Measurements from ENCODE around the gene SETD2. TPM values are rescaled to one million over a fixed set of nuclear protein-coding genes. Genes with fewer than 3 reads are reported as not detected.

The SETD2 gene
- total and polyA plus RNA-seq, 9 of the 15 experiments (the other 6 are each of a cell fraction or from before 2014, with no cell fraction given) = 8.2 to 44.0 (median 33.6) TPM

GRCh38 chr3:47186285-47186684, 22.4 kb upstream of the SETD2 start:
- no peaks in the 10 kb centered on the region for H3K79me2 ChIP-seq (ENCODE audit: control insufficient read depth, insufficient read depth, low read length)
- CTCF ChIA-PET (ENCODE audit: low intra/inter-chr PET ratio) = no interaction called here
- H3K27me3 ChIP-seq (ENCODE audit: control insufficient read depth in 2 of 2, insufficient read depth in 2 of 2, low read length in 2 of 2) = no peaks in the 10 kb centered on the region
- H3K4me2 ChIP-seq (ENCODE audit: insufficient read depth, low read length) = no peak overlapping the region
- peaks cover 3 to 5% of the 10 kb centered on the region in 2 experiments; a peak in 3 of 5 replicates for H3K4me1 ChIP-seq (replicated peaks in 1 of 2; ENCODE audit: control insufficient read depth in 2 of 2, insufficient read depth in 2 of 2, low read length in 2 of 2)
- H3K9me3 ChIP-seq (replicated peaks; ENCODE audit: control insufficient read depth, insufficient read depth, low read depth, low read length) = no peaks in the 10 kb centered on the region
- H3K36me3 ChIP-seq (ENCODE audit: control insufficient read depth, insufficient read depth, low read length) = no peaks in the 10 kb centered on the region
- H4K20me1 ChIP-seq (replicated peaks; ENCODE audit: control insufficient read depth, insufficient read depth, low read length) = 0 out of 2 replicates have a peak, but pooled peaks cover 3% of the 10 kb centered on the region
- in situ Hi-C loops (cut with MboI) (no loop called here), intact Hi-C loops (cut with micrococcal nuclease) (no loop called here)
- H2AFZ ChIP-seq (ENCODE audit: low read depth, low read length) = no peak overlapping the region
- 7% methylated on average over 2 of the region's 2 CpGs for WGBS (ENCODE audit: insufficient coverage, low coverage, missing lambda C conversion rate)
- FAIRE-seq = no peak
- ATAC-seq = peak; percentile 57
- POLR2A ChIA-PET = interaction anchor here (1.0 kb wide), 1 partner anchor 23 kb away, joined by 3 read pairs; the partner anchor contains the start of gene SETD2
- no peak overlapping the region for H3K27ac ChIP-seq (ENCODE audit: extremely low read depth, low read depth, low read length)
- peak in 2 of 4 experiments; percentile 23 to 29 for DNase-seq (ENCODE audit: extremely low read depth in 1 of 4, low spot score in 3 of 4)
- H3K9ac ChIP-seq (ENCODE audit: insufficient read depth in 1 of 2, low read depth in 2 of 2, low read length in 2 of 2) = no peak overlapping the region
- no peak overlapping the region for H3K4me3 ChIP-seq
- no TSS peak for BruUV-seq (replicated peaks)
- no peaks in the 10 kb centered on the region for H3K9me1 ChIP-seq (ENCODE audit: control insufficient read depth, insufficient read depth, low read length)
- TF ChIP-seq NFIC (IDR thresholded peaks at IDR 0.05) = peak; percentile 53
- TF ChIP-seq ARHGAP35 (IDR thresholded peaks at IDR 0.05; ENCODE audit: partially characterized antibody) = no peak
- TF ChIP-seq TFAM (CRISPR knock-in tag; conservative IDR thresholded peaks at IDR 0.05) = no peak
- TF ChIP-seq GABPA (tag; conservative IDR thresholded peaks at IDR 0.05; ENCODE audit: low read depth) = no peak
- no peak for TF ChIP-seq RNF2 (IDR thresholded peaks at IDR 0.05)
- TF ChIP-seq ILF3 (IDR thresholded peaks at IDR 0.05; ENCODE audit: borderline replicate concordance) = no peak
- TF ChIP-seq MAFF (IDR thresholded peaks at IDR 0.05; ENCODE audit: low read length) = peak; percentile 90
- TF ChIP-seq SRSF7 (optimal IDR thresholded peaks at IDR 0.05; ENCODE audit: low read depth, low read length) = no peak
- peak; percentile 73 for TF ChIP-seq ARID1B (IDR thresholded peaks at IDR 0.05)
- no peak for TF ChIP-seq ZNF280A (IDR thresholded peaks at IDR 0.05; ENCODE audit: low read depth, partially characterized antibody)
- no peak for TF ChIP-seq ZNF445 (CRISPR knock-in tag; IDR thresholded peaks at IDR 0.05; ENCODE audit: low read depth)
- no peak for TF ChIP-seq SNIP1 (IDR thresholded peaks at IDR 0.05; ENCODE audit: low read depth)
- no peak for TF ChIP-seq CBFB (CRISPR knock-in tag; IDR thresholded peaks at IDR 0.05)
- TF ChIP-seq SRSF1 (IDR thresholded peaks at IDR 0.05; ENCODE audit: low read depth, low read length) = no peak
- TF ChIP-seq ZNF77 (CRISPR knock-in tag; IDR thresholded peaks at IDR 0.05) = no peak
- no peak for TF ChIP-seq FOXO4 (CRISPR knock-in tag; IDR thresholded peaks at IDR 0.05)
- TF ChIP-seq BCLAF1 (IDR thresholded peaks at IDR 0.05; ENCODE audit: borderline replicate concordance in 1 of 2, control insufficient read depth in 1 of 2, low read depth in 2 of 2, low read length in 1 of 2) = no peak
- no peak for TF ChIP-seq NEUROD1 (IDR thresholded peaks at IDR 0.05; ENCODE audit: borderline replicate concordance, low read depth, low read length, partially characterized antibody)
- peak; percentile 35; the same call in 1 of the 2 replicates for TF ChIP-seq SOX6 (IDR thresholded peaks at IDR 0.05)
